HepG2 (cell line): ENCODE results near the gene ZKSCAN1. TPM values are rescaled to one million over a fixed set of nuclear protein-coding genes. Genes with fewer than 3 reads are reported as not detected.
A peak's percentile ranks its signal among the peaks of the same experiment; 100 is the strongest.

Source experiments
- ARNTL ChIP-seq: sonication (generic); formaldehyde crosslinking; IDR thresholded peaks from 2 replicates; pipeline ENCODE4 v1.4.0; 2020; ENCODE audit warnings: mild to moderate bottlenecking, missing genetic modification reagents
- CREBL2 ChIP-seq: sonication (generic); formaldehyde crosslinking; IDR thresholded peaks from 2 replicates; pipeline ENCODE4 v1.8.1; 2023; ENCODE audit warnings: missing genetic modification reagents, mild to moderate bottlenecking, borderline replicate concordance
- FOXK2 ChIP-seq: fragments of 450-650 bp; IDR thresholded peaks from 2 replicates; pipeline ENCODE4 v1.6.1; 2016
- HMGXB4 ChIP-seq, 2 experiments: sonication (generic) in 1 of 2; formaldehyde crosslinking in 1 of 2; IDR thresholded peaks; 2 replicates each; pipeline versions ENCODE4 v1.4.0 to v1.6.1; 2018 to 2020; ENCODE audit warnings: missing genetic modification reagents in 2 of 2, borderline replicate concordance in 1 of 2, low read depth in 1 of 2, mild to moderate bottlenecking in 1 of 2, missing biosample characterization in 1 of 2
- HOXA5 ChIP-seq: sonication (generic); formaldehyde crosslinking; IDR thresholded peaks from 2 replicates; pipeline ENCODE4 v1.4.0; 2020; ENCODE audit warnings: missing genetic modification reagents
- IRX3 ChIP-seq: sonication (generic); formaldehyde crosslinking; IDR thresholded peaks from 2 replicates; pipeline ENCODE4 v1.8.1; 2023; ENCODE audit warnings: mild to moderate bottlenecking, low read depth, missing genetic modification reagents, borderline replicate concordance
- JUN ChIP-seq: sonication (generic); formaldehyde crosslinking; IDR thresholded peaks from 2 replicates; pipeline ENCODE4 v1.4.0; 2020; ENCODE audit warnings: mild to moderate bottlenecking, missing genetic modification reagents
- MLLT10 ChIP-seq: sonication (generic); formaldehyde crosslinking; IDR thresholded peaks from 2 replicates; pipeline ENCODE4 v1.4.0; 2020; ENCODE audit warnings: missing genetic modification reagents
- NR2C2 ChIP-seq: sonication (generic); formaldehyde crosslinking; IDR thresholded peaks from 2 replicates; pipeline ENCODE4 v1.4.0; 2020; ENCODE audit warnings: missing genetic modification reagents, mild to moderate bottlenecking, moderate library complexity, borderline replicate concordance
- NR2F6 ChIP-seq, 2 experiments: IDR thresholded peaks; 2 replicates each; pipeline ENCODE4 v1.6.1; 2016; ENCODE audit warnings: antibody characterized with exemption in 1 of 2, mild to moderate bottlenecking in 1 of 2
- PAF1 ChIP-seq: IDR thresholded peaks from 2 replicates; pipeline ENCODE4 v1.6.1; 2016; ENCODE audit warnings: missing genetic modification reagents, missing compliant biosample characterization
- PPARG ChIP-seq: conservative IDR thresholded peaks from 2 replicates; pipeline ENCODE4 v1.6.1; 2016; ENCODE audit warnings: missing biosample characterization, missing genetic modification reagents
- PRMT3 ChIP-seq: sonication (generic); formaldehyde crosslinking; IDR thresholded peaks from 2 replicates; pipeline ENCODE4 v1.8.1; 2022; ENCODE audit warnings: low read depth, mild to moderate bottlenecking, moderate library complexity, missing genetic modification reagents, borderline replicate concordance
- RNF2 ChIP-seq: fragments of 450-650 bp; conservative IDR thresholded peaks from 2 replicates; pipeline ENCODE4 v1.6.1; 2016; ENCODE audit warnings: low read depth
- SIX4 ChIP-seq: sonication (generic); formaldehyde crosslinking; IDR thresholded peaks from 2 replicates; pipeline ENCODE4 v1.4.0; 2020; ENCODE audit warnings: missing genetic modification reagents
- SMAD1 ChIP-seq: sonication (generic); formaldehyde crosslinking; IDR thresholded peaks from 2 replicates; pipeline ENCODE4 v1.4.0; 2020; ENCODE audit warnings: missing genetic modification reagents, low read depth, mild to moderate bottlenecking, borderline replicate concordance
- SNRNP70 ChIP-seq: fragments of 200-400 bp; formaldehyde crosslinking; IDR thresholded peaks from 2 replicates; pipeline ENCODE4 v1.6.1; 2017; ENCODE audit warnings: mild to moderate bottlenecking, low read depth, low read length, moderate library complexity
- SUZ12 ChIP-seq: fragments of 150-350 bp; IDR thresholded peaks from 2 replicates; pipeline ENCODE4 v1.6.1; 2014; ENCODE audit warnings: low read depth, low read length
- TOE1 ChIP-seq: sonication (generic); formaldehyde crosslinking; IDR thresholded peaks from 2 replicates; pipeline ENCODE4 v1.4.0; 2020; ENCODE audit warnings: mild to moderate bottlenecking, missing genetic modification reagents
- ZBTB34 ChIP-seq: sonication (generic); formaldehyde crosslinking; IDR thresholded peaks from 2 replicates; pipeline ENCODE4 v1.8.0; 2022; ENCODE audit warnings: mild to moderate bottlenecking, missing genetic modification reagents
- ZBTB44 ChIP-seq: sonication (generic); formaldehyde crosslinking; IDR thresholded peaks from 2 replicates; pipeline ENCODE4 v1.4.0; 2020; ENCODE audit warnings: missing genetic modification reagents
- ZNF569 ChIP-seq: sonication (generic); formaldehyde crosslinking; IDR thresholded peaks from 2 replicates; pipeline ENCODE4 v1.5.0; 2020; ENCODE audit warnings: mild to moderate bottlenecking, missing genetic modification reagents, moderate library complexity, borderline replicate concordance
- ZNF629 ChIP-seq: sonication (generic); formaldehyde crosslinking; conservative IDR thresholded peaks from 2 replicates; pipeline ENCODE4 v1.5.0; 2020; ENCODE audit warnings: missing genetic modification reagents
- ZNF644 ChIP-seq: IDR thresholded peaks from 2 replicates; pipeline ENCODE4 v1.6.1; 2016; ENCODE audit warnings: low read depth
- ZNF746 ChIP-seq: sonication (generic); formaldehyde crosslinking; IDR thresholded peaks from 2 replicates; pipeline ENCODE4 v1.8.0; 2022; ENCODE audit warnings: mild to moderate bottlenecking, missing genetic modification reagents
- polyA plus RNA-seq, 8 experiments: library from polyadenylated mRNA; depleted of rRNA in 3 of 8; stranded (reverse) in 7 of 8; unstranded in 1 of 8; fragments of >200 nt; fragmentation: Illumina TruSeq in 4 of 8; extraction: Trizol in 4 of 8; gene quantifications; 2 replicates each; pipeline versions ENCODE4 v1.2.1 to v1.2.3, GENCODE V29; 2011 to 2016; ENCODE audit warnings: low read depth in 4 of 8, missing spikeins in 1 of 8, mixed read lengths in 1 of 8; ENCODE audit not compliant: insufficient read depth in 1 of 8
- total RNA-seq, 5 experiments: library from RNA; depleted of rRNA; stranded (reverse); fragments of >200 nt; fragmentation: Illumina TruSeq; extraction: Trizol; gene quantifications; 2 replicates each; pipeline ENCODE4 v1.2.3, GENCODE V29; 2016; ENCODE audit warnings: low read depth in 1 of 5

The ZKSCAN1 gene
- total and polyA plus RNA-seq, 2 of the 13 experiments (the other 11 are each of a cell fraction or from before 2014, with no cell fraction given), result 46.4 to 60.6 TPM

DNA sequence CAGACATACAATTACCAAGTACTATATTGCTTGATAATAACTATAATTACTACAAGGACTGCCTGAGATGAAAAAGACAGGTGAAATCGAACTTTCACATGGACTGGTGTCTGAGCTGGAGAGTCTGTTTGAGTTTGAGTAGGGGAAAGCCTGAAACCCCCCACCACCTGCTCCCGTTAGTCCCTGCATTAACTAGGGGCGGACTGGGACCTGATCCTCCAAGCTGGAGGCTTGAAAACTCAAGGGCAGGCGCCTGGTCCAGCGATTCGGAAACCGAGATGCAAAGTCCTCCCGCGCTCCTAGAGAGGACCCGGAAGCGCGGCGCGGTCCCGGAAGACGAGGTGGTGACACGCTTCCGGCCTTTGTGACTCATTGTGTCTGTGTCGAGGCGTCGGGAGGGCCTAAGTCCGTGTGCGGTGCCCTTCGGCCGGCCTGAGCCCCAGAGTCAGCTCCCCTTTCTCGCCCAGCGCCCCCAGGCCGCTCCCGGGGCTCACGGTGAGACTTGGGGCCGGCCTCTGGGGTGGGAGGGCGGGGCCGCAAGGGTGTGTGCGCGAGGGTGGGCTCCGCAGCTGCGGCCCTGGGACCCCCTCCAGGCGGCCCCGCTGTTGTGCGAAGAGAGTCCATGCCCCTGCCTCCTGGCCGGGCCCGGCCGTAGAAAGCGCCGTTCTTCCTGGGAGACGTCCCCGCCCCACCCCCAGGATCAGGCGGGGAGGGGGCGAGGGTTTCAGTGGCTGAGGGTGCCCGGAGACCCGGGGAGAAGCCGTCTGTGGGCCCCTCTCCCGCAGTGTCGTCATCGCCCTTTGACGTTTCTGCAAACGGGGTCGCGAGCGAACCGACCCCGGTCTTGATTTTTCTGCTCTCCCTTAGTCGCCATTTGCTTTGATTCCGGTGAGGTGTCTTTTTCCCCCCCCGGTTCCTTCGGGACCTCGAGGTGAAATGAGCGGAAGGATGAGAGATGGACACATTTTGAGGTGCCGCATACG, at the start of gene ZKSCAN1 (continued):
- TF ChIP-seq HMGXB4 (CRISPR knock-in tag; IDR thresholded peaks at IDR 0.05; ENCODE audit: borderline replicate concordance in 1 of 2, low read depth in 1 of 2), result peak; percentile 63 to 64
- TF ChIP-seq SMAD1 (CRISPR knock-in tag), result no peak
- TF ChIP-seq NR2C2 (CRISPR knock-in tag), result peak; percentile 46; the same call in 1 of the 2 replicates
- no peak for TF ChIP-seq SUZ12
- no peak; the same call in 1 of the 2 replicates for TF ChIP-seq PPARG
- TF ChIP-seq ZNF644 (CRISPR knock-in tag), result no peak
- TF ChIP-seq ZNF629 (CRISPR knock-in tag), result no peak
- 0 out of 2 replicates have a peak, but pooled peaks have one; percentile 45 for TF ChIP-seq ARNTL (CRISPR knock-in tag)
- TF ChIP-seq PRMT3 (CRISPR knock-in tag), result no peak
- TF ChIP-seq ZNF746 (CRISPR knock-in tag), result no peak
- TF ChIP-seq FOXK2, result 0 out of 2 replicates have a peak, but pooled peaks have one; percentile 9
- TF ChIP-seq SNRNP70, result no peak
- peak; percentile 66; the same call in 1 of the 2 replicates for TF ChIP-seq HOXA5
- TF ChIP-seq IRX3 (CRISPR knock-in tag), result 0 out of 2 replicates have a peak, but pooled peaks have one; percentile 30
- no peak for TF ChIP-seq NR2F6 (IDR thresholded peaks at IDR 0.05)
- TF ChIP-seq NR2F6 (CRISPR knock-in tag; IDR thresholded peaks at IDR 0.05), result peak; percentile 51
- TF ChIP-seq ZBTB34 (CRISPR knock-in tag), result 0 out of 2 replicates have a peak, but pooled peaks have one; percentile 34
- TF ChIP-seq SIX4, result no peak
- TF ChIP-seq CREBL2 (CRISPR knock-in tag), result no peak
- no peak for TF ChIP-seq TOE1 (CRISPR knock-in tag)
- TF ChIP-seq ZBTB44 (CRISPR knock-in tag), result no peak
- TF ChIP-seq MLLT10 (CRISPR knock-in tag), result no peak
- no peak; the same call in 1 of the 2 replicates for TF ChIP-seq JUN (CRISPR knock-in tag)
- TF ChIP-seq RNF2, result no peak
- no peak for TF ChIP-seq ZNF569 (CRISPR knock-in tag)
- TF ChIP-seq PAF1, result no peak
